ENCODE data around the gene CASP10. TPM values are rescaled to one million over a fixed set of nuclear protein-coding genes. Genes with fewer than 3 reads are reported as not detected.
A peak's percentile ranks its signal among the peaks of the same experiment; 100 is the strongest.
"Not testable (repeated sequence)": the region's sequence is repeated elsewhere in the genome, so short reads cannot be mapped to it uniquely, and the experiment has no call there.

CASP10 gene
- polyA plus RNA-seq, 1 of the 3 experiments (the other 2 are of a cell fraction): 0.12 TPM

DNA sequence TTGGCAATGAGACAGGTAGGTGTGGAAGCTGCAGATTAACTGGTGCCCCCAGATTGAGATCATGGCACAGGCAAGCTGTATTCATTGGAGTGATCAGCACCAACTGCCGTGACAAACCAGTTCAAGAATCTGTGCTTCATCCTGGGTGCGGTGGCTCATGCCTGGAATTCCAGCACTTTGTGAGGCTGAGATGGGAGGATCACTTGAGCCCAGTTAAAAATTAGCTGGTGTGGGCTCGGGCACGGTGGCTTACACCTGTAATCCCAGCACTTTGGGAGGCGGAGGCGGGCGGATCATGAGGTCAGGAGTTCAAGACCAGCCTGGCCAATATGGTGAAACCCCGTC, 33.1 kb upstream of the CASP10 start:
- Histone ChIP-seq H3K4me1 (ENCODE audit: control insufficient read depth in 1 of 2, insufficient read depth in 2 of 2, low read depth in 1 of 2, low read length in 1 of 2) (peaks cover 2 to 41% of the 10 kb centered on the region in 2 experiments), H3K36me3 (replicated peaks in 1 of 2; ENCODE audit: control insufficient read depth in 1 of 2, insufficient read depth in 2 of 2, low read length in 1 of 2) (peaks cover 0 to 48% of the 10 kb centered on the region in 2 experiments), H3K79me2 (ENCODE audit: insufficient read depth) (peaks cover 39% of the 10 kb centered on the region; the same call in 1 of the 2 replicates), H3F3A (replicated peaks; ENCODE audit: insufficient read depth) (peaks cover 48% of the 10 kb centered on the region), H3K9ac (peak overlapping the region; percentile 88), H3K27ac (ENCODE audit: low read depth in 2 of 2, low read length in 1 of 2) (peak overlapping the region; percentile 81 to 100; a peak in 3 of 4 replicates), H3K4me2 (peak overlapping the region; percentile 81)
- DNase-seq; POLR2A ChIA-PET; H3K9me2 ChIP-seq; H3K4me3 ChIP-seq (ENCODE audit: low read depth in 2 of 2, low read length in 1 of 2); CTCF ChIA-PET; H3K9me3 ChIP-seq; H3K27me3 ChIP-seq (ENCODE audit: insufficient read depth); H2AFZ ChIP-seq (ENCODE audit: low read depth); H4K20me1 ChIP-seq (ENCODE audit: insufficient read depth): not testable (repeated sequence)
- WGBS (ENCODE audit: low lambda C conversion rate): 70% methylated on average over 8 of the region's 8 CpGs
- TF ChIP-seq TEAD4 (IDR thresholded peaks at IDR 0.05; ENCODE audit: borderline replicate concordance, insufficient read depth): 0 out of 2 replicates have a peak, but pooled peaks have one; percentile 11

DNA sequence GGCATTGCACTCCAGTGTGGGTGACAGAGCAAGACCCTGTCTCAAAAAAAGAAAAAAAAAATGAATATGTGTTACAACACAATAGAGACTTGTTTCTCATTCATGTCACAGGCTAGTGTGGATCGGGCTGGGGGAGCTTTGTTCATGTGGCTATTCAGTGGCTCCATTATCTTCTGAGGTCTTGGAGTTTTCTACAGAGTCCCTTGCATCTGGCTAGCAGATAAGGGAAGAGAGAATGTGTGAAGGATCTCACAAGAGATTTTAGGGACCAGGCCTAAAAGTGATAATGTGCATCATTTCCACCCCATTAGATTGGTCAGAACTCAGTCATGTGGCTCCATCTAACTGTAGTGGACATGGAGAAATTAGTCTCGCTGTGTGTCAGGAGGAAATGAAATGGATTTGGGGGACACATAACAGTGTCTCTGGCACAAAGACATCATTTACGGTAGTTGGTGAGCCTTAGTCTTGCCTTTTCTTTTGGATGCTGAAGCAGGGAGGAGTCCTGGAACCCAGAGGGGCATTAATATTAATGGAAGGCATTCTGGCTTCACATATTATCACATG, 32.4 kb upstream of the CASP10 start:
- peak overlapping the region; percentile 81 for H3K4me2 ChIP-seq
- peak overlapping the region; percentile 2 to 36; a peak in 3 of 4 replicates for H3K4me3 ChIP-seq (ENCODE audit: low read depth in 2 of 2, low read length in 1 of 2)
- peaks cover 0 to 43% of the 10 kb centered on the region in 2 experiments for H3K36me3 ChIP-seq (replicated peaks in 1 of 2; ENCODE audit: control insufficient read depth in 1 of 2, insufficient read depth in 2 of 2, low read length in 1 of 2)
- no peaks in the 10 kb centered on the region for H3K27me3 ChIP-seq (ENCODE audit: insufficient read depth)
- H3K9me2 ChIP-seq: no peaks in the 10 kb centered on the region
- peaks cover 0 to 41% of the 10 kb centered on the region in 2 experiments; a peak in 3 of 4 replicates for H3K4me1 ChIP-seq (ENCODE audit: control insufficient read depth in 1 of 2, insufficient read depth in 2 of 2, low read depth in 1 of 2, low read length in 1 of 2)
- 78% methylated on average over 3 of the region's 3 CpGs for WGBS (ENCODE audit: low lambda C conversion rate)
- DNase-seq: no peak
- H3K27ac ChIP-seq (ENCODE audit: low read depth in 2 of 2, low read length in 1 of 2): peak overlapping the region; percentile 83 to 100; a peak in 3 of 4 replicates
- H3F3A ChIP-seq (replicated peaks; ENCODE audit: insufficient read depth): peaks cover 48% of the 10 kb centered on the region
- H2AFZ ChIP-seq (ENCODE audit: low read depth): no peak overlapping the region
- H4K20me1 ChIP-seq (ENCODE audit: insufficient read depth): no peaks in the 10 kb centered on the region
- peak overlapping the region; percentile 88 for H3K9ac ChIP-seq
- ChIA-PET CTCF (interaction anchor here (0.7 kb wide), 1 partner anchor 9 kb away, joined by 3 read pairs; no protein-coding TSS in a partner anchor), POLR2A (no interaction called here)
- peaks cover 43% of the 10 kb centered on the region; the same call in 1 of the 2 replicates for H3K79me2 ChIP-seq (ENCODE audit: insufficient read depth)
- no peaks in the 10 kb centered on the region for H3K9me3 ChIP-seq
- TF ChIP-seq RFX5 (IDR thresholded peaks at IDR 0.05; ENCODE audit: low read length) (no peak), RXRA (IDR thresholded peaks at IDR 0.05; ENCODE audit: borderline replicate concordance, low read depth) (no peak), PBX3 (IDR thresholded peaks at IDR 0.05) (no peak), ELF1 (IDR thresholded peaks at IDR 0.05) (no peak), NRF1 (IDR thresholded peaks at IDR 0.05; ENCODE audit: low read depth, low read length) (no peak), RCOR1 (IDR thresholded peaks at IDR 0.05; ENCODE audit: low read length) (no peak), MEF2A (IDR thresholded peaks at IDR 0.05; ENCODE audit: borderline replicate concordance, low read depth) (no peak), EP300 (IDR thresholded peaks at IDR 0.05; ENCODE audit: borderline replicate concordance in 1 of 2, low read depth in 1 of 2, low read length in 1 of 2) (no peak), GATA2 (CRISPR knock-in tag; IDR thresholded peaks at IDR 0.05) (no peak)
- TF ChIP-seq, protein P1, sequence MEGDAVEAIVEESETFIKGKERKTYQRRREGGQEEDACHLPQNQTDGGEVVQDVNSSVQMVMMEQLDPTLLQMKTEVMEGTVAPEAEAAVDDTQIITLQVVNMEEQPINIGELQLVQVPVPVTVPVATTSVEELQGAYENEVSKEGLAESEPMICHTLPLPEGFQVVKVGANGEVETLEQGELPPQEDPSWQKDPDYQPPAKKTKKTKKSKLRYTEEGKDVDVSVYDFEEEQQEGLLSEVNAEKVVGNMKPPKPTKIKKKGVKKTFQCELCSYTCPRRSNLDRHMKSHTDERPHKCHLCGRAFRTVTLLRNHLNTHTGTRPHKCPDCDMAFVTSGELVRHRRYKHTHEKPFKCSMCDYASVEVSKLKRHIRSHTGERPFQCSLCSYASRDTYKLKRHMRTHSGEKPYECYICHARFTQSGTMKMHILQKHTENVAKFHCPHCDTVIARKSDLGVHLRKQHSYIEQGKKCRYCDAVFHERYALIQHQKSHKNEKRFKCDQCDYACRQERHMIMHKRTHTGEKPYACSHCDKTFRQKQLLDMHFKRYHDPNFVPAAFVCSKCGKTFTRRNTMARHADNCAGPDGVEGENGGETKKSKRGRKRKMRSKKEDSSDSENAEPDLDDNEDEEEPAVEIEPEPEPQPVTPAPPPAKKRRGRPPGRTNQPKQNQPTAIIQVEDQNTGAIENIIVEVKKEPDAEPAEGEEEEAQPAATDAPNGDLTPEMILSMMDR (IDR thresholded peaks at IDR 0.05): no peak
- TF ChIP-seq, protein P2, sequence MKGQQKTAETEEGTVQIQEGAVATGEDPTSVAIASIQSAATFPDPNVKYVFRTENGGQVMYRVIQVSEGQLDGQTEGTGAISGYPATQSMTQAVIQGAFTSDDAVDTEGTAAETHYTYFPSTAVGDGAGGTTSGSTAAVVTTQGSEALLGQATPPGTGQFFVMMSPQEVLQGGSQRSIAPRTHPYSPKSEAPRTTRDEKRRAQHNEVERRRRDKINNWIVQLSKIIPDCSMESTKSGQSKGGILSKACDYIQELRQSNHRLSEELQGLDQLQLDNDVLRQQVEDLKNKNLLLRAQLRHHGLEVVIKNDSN (IDR thresholded peaks at IDR 0.05; ENCODE audit: borderline replicate concordance, low read depth): no peak
- TF ChIP-seq, protein P3, sequence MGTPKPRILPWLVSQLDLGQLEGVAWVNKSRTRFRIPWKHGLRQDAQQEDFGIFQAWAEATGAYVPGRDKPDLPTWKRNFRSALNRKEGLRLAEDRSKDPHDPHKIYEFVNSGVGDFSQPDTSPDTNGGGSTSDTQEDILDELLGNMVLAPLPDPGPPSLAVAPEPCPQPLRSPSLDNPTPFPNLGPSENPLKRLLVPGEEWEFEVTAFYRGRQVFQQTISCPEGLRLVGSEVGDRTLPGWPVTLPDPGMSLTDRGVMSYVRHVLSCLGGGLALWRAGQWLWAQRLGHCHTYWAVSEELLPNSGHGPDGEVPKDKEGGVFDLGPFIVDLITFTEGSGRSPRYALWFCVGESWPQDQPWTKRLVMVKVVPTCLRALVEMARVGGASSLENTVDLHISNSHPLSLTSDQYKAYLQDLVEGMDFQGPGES (IDR thresholded peaks at IDR 0.05; ENCODE audit: low read depth, low read length): no peak

Measured in SK-N-SH (cell line).